ENCODE measurements around the gene ANGPTL2. TPM values are rescaled to one million over a fixed set of nuclear protein-coding genes. Genes with fewer than 3 reads are reported as not detected.
A peak's percentile ranks its signal among the peaks of the same experiment; 100 is the strongest.

Gene ANGPTL2
- total and polyA plus RNA-seq, 9 donors: 36.5 to 104 (median 68.6) TPM

- no peaks in the 10 kb centered on the region for H3K36me3 ChIP-seq (ENCODE audit: control insufficient read depth, insufficient read depth, low read length)
- WGBS (ENCODE audit: insufficient coverage): 100% methylated on average over 2 of the region's 8 CpGs
- H3K4me3 ChIP-seq (ENCODE audit: low read length): no peak overlapping the region
- no peaks in the 10 kb centered on the region for H3K9me3 ChIP-seq (replicated peaks; ENCODE audit: control insufficient read depth, low read depth, low read length)
- no peak for DNase-seq
- no peaks in the 10 kb centered on the region for H3K27me3 ChIP-seq (ENCODE audit: control insufficient read depth, insufficient read depth, low read length)
- H3K27ac ChIP-seq (ENCODE audit: low read length): no peak overlapping the region
- peaks cover 28% of the 10 kb centered on the region for H3K4me1 ChIP-seq (ENCODE audit: control insufficient read depth, insufficient read depth, low read length)
These were observed 42.8 kb downstream of the ANGPTL2 start for GRCh38 chr9:127079446-127080140.

DNA sequence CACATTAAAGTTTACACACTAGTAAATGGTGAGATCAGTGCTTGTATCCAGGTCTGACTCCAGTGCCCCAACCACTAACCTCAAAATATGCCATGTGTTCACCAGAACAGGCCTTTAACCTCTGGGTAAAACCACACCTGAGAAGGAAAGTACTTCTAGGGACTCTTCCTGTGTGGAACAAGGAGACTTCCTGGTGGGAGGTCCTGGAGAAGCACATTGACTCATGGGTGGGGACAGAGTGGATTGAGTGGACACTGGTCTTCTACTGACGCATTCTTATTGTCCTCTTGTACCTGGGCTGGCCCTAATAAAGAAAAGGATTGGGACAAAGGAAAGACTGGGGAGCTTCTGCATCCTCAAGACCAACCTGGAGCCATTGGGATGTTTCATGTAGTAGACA is 43.4 kb downstream of the ANGPTL2 start:
- Histone ChIP-seq H3K4me3 (ENCODE audit: low read length) (no peak overlapping the region), H3K4me1 (ENCODE audit: control insufficient read depth, insufficient read depth, low read length) (peaks cover 33% of the 10 kb centered on the region), H3K9me3 (replicated peaks; ENCODE audit: control insufficient read depth, low read depth, low read length) (no peaks in the 10 kb centered on the region), H3K27ac (ENCODE audit: low read length) (no peak overlapping the region), H3K27me3 (ENCODE audit: control insufficient read depth, insufficient read depth, low read length) (no peaks in the 10 kb centered on the region), H3K36me3 (ENCODE audit: control insufficient read depth, insufficient read depth, low read length) (no peaks in the 10 kb centered on the region)
- WGBS (ENCODE audit: insufficient coverage): no CpG with 5 or more reads among the region's 1 CpG
- no peak for DNase-seq

DNA sequence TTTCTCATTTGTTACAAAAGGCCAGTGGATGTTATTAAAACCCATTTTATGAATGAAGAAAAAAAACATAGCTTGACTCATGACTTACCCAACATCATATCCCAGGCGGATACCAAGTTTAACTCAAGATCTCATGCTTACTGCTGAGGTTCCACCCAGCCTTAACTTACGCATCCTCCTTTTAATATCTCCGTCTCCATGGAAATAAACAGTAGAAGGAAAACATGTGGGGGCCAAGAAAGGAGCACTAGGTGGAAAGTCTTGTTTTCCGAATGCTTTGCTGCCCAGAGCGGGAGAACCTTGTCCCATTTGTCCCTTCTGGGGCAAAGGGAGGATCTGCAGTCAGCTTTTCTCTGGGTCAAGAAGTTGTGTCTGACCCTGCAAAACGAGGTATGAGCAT is 44.1 kb downstream of the ANGPTL2 start:
- H3K27ac ChIP-seq (ENCODE audit: low read length): no peak overlapping the region
- no peak overlapping the region for H3K4me3 ChIP-seq (ENCODE audit: low read length)
- no peaks in the 10 kb centered on the region for H3K36me3 ChIP-seq (ENCODE audit: control insufficient read depth, insufficient read depth, low read length)
- peaks cover 28% of the 10 kb centered on the region for H3K4me1 ChIP-seq (ENCODE audit: control insufficient read depth, insufficient read depth, low read length)
- no peaks in the 10 kb centered on the region for H3K9me3 ChIP-seq (replicated peaks; ENCODE audit: control insufficient read depth, low read depth, low read length)
- 94% methylated on average over 2 of the region's 6 CpGs for WGBS (ENCODE audit: insufficient coverage)
- H3K27me3 ChIP-seq (ENCODE audit: control insufficient read depth, insufficient read depth, low read length): no peaks in the 10 kb centered on the region
- DNase-seq: peak; percentile 72

DNA sequence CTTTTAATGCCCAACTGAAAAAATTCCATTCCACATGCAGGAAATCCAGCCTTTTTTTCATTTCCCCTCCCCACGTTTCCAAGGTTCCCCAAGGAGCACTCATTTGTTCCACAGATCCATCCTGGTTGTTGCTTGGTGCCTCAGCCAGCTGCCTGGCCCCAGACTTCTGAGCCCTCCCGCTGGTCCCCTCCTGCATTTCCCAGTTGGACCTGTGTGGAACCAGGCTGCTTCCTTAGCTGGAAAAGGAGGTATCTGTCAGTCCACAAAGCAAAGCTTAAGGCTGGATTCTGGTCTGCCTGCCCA is 44.8 kb downstream of the ANGPTL2 start:
- H3K4me1 ChIP-seq (ENCODE audit: control insufficient read depth, insufficient read depth, low read length): peaks cover 21% of the 10 kb centered on the region
- no peaks in the 10 kb centered on the region for H3K27me3 ChIP-seq (ENCODE audit: control insufficient read depth, insufficient read depth, low read length)
- 21% methylated on average over 2 of the region's 2 CpGs for WGBS (ENCODE audit: insufficient coverage)
- no peaks in the 10 kb centered on the region for H3K9me3 ChIP-seq (replicated peaks; ENCODE audit: control insufficient read depth, low read depth, low read length)
- peak overlapping the region; percentile 11 for H3K27ac ChIP-seq (ENCODE audit: low read length)
- no peak overlapping the region for H3K4me3 ChIP-seq (ENCODE audit: low read length)
- DNase-seq: peak; percentile 41
- no peaks in the 10 kb centered on the region for H3K36me3 ChIP-seq (ENCODE audit: control insufficient read depth, insufficient read depth, low read length)

GRCh38 chr9:127076860-127077643 is 45.4 kb downstream of the ANGPTL2 start:
- Histone ChIP-seq H3K27me3 (ENCODE audit: control insufficient read depth, insufficient read depth, low read length) (no peaks in the 10 kb centered on the region), H3K27ac (ENCODE audit: low read length) (peak overlapping the region; percentile 11), H3K4me1 (ENCODE audit: control insufficient read depth, insufficient read depth, low read length) (peaks cover 21% of the 10 kb centered on the region), H3K36me3 (ENCODE audit: control insufficient read depth, insufficient read depth, low read length) (no peaks in the 10 kb centered on the region), H3K9me3 (replicated peaks; ENCODE audit: control insufficient read depth, low read depth, low read length) (peaks cover under 1% of the 10 kb centered on the region), H3K4me3 (ENCODE audit: low read length) (no peak overlapping the region)
- no peak for DNase-seq
- WGBS (ENCODE audit: insufficient coverage): 67% methylated on average over 5 of the region's 5 CpGs

- peak overlapping the region; percentile 47 for H3K27ac ChIP-seq (ENCODE audit: low read length)
- H3K27me3 ChIP-seq (ENCODE audit: control insufficient read depth, insufficient read depth, low read length): no peaks in the 10 kb centered on the region
- H3K4me3 ChIP-seq (ENCODE audit: low read length): no peak overlapping the region
- no CpG with 5 or more reads among the region's 2 CpGs for WGBS (ENCODE audit: insufficient coverage)
- peak; percentile 58 for DNase-seq
- H3K4me1 ChIP-seq (ENCODE audit: control insufficient read depth, insufficient read depth, low read length): peaks cover 21% of the 10 kb centered on the region
- no peaks in the 10 kb centered on the region for H3K36me3 ChIP-seq (ENCODE audit: control insufficient read depth, insufficient read depth, low read length)
- H3K9me3 ChIP-seq (replicated peaks; ENCODE audit: control insufficient read depth, low read depth, low read length): peaks cover 4% of the 10 kb centered on the region
These were observed 46.6 kb downstream of the ANGPTL2 start for GRCh38 chr9:127075624-127076372.

DNA sequence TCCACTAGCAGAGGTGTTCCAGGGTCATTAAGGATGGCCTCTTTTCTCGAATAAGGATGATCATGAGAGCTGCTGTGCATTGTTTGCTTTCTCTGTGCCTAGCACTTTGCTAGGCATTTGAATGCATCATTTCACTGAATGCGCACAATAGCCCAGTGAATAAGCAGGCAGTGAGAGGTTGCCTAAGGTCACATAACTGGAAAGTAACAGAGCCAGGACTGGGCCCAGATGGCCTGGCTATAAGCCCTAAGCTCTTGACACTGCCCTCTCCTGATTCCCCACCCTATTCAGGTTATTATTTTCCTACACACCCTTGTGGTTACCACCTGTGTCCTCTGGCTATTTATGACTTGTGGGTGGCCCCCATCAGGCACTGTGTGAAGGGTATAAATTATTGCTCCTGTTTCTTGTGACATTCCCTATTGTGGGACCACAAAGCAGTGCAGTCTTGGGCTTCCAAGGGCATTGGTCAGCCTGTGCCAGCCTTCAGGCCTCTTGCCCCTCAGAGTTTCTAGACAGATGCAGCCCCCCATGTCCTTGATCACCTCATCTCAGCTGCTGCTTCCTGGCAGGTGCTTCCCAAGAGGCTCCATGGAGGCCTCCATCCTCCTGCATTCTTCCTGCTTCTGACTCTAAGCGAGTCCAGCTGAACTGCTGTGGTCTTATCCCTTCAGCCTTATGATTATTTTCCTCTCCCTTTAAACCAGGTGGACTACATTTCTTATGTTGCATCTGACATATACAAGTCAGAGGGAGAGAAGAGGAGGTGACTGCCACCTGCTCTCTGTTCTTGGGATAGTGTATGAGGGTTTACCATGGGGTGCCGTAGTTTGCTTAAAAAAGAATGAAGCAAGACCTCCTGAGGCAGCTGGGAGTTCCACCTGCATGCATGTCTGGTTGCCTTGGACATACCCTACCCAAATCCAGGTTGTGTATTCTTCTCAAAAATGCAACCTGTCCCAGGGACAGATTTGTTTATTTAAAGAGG is 47.6 kb downstream of the ANGPTL2 start:
- H3K27me3 ChIP-seq (ENCODE audit: control insufficient read depth, insufficient read depth, low read length): no peaks in the 10 kb centered on the region
- H3K4me1 ChIP-seq (ENCODE audit: control insufficient read depth, insufficient read depth, low read length): peaks cover 21% of the 10 kb centered on the region
- no peak overlapping the region for H3K4me3 ChIP-seq (ENCODE audit: low read length)
- DNase-seq: no peak
- H3K9me3 ChIP-seq (replicated peaks; ENCODE audit: control insufficient read depth, low read depth, low read length): peaks cover 4% of the 10 kb centered on the region
- H3K27ac ChIP-seq (ENCODE audit: low read length): peak overlapping the region; percentile 14
- no peaks in the 10 kb centered on the region for H3K36me3 ChIP-seq (ENCODE audit: control insufficient read depth, insufficient read depth, low read length)
- WGBS (ENCODE audit: insufficient coverage): 79% methylated on average over 3 of the region's 4 CpGs

- Histone ChIP-seq H3K36me3 (ENCODE audit: control insufficient read depth, insufficient read depth, low read length) (no peaks in the 10 kb centered on the region), H3K27ac (ENCODE audit: low read length) (no peak overlapping the region), H3K4me1 (ENCODE audit: control insufficient read depth, insufficient read depth, low read length) (no peaks in the 10 kb centered on the region), H3K27me3 (ENCODE audit: control insufficient read depth, insufficient read depth, low read length) (no peaks in the 10 kb centered on the region), H3K9me3 (replicated peaks; ENCODE audit: control insufficient read depth, low read depth, low read length) (peaks cover 4% of the 10 kb centered on the region), H3K4me3 (ENCODE audit: low read length) (no peak overlapping the region)
- no peak for DNase-seq
- 94% methylated on average over 4 of the region's 5 CpGs for WGBS (ENCODE audit: insufficient coverage)
These were observed 54.7 kb downstream of the ANGPTL2 start for GRCh38 chr9:127067603-127068220.

DNA sequence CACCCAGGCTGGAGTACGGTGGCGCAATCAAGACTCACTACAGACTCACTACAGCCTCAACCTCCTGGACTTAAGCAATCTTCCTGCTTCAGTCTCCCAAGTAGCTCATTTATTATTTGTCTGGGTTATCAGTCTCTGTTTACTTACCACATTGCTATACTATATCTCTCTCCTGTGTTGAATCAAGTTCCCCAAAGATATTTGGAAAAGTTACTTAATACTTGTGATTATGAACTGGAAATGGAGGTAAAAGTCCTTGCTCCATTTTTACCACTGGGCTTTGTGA is 55.6 kb downstream of the ANGPTL2 start:
- no peak for DNase-seq
- Histone ChIP-seq H3K27ac (ENCODE audit: low read length) (no peak overlapping the region), H3K27me3 (ENCODE audit: control insufficient read depth, insufficient read depth, low read length) (no peaks in the 10 kb centered on the region), H3K4me3 (ENCODE audit: low read length) (no peak overlapping the region), H3K4me1 (ENCODE audit: control insufficient read depth, insufficient read depth, low read length) (no peaks in the 10 kb centered on the region), H3K36me3 (ENCODE audit: control insufficient read depth, insufficient read depth, low read length) (no peaks in the 10 kb centered on the region), H3K9me3 (replicated peaks; ENCODE audit: control insufficient read depth, low read depth, low read length) (peaks cover 1% of the 10 kb centered on the region)
- no CpG with 5 or more reads among the region's 2 CpGs for WGBS (ENCODE audit: insufficient coverage)
